IPS-NIHi7 (cell line): Measurements from ENCODE around the gene PDE11A.
A peak's percentile ranks its signal among the peaks of the same experiment; 100 is the strongest.

Experiments used
- DNase-seq: peaks from one replicate; pipeline ENCODE4 v3.0.0; 2012; ENCODE audit warnings: mixed read lengths; ENCODE audit errors: extremely low spot score

PDE11A gene

GRCh38 chr2:177694348-177694747 is 378.2 kb downstream of the PDE11A start:
- DNase-seq, result no peak

GRCh38 chr2:177693658-177694339 is 378.8 kb downstream of the PDE11A start:
- no peak for DNase-seq

DNA sequence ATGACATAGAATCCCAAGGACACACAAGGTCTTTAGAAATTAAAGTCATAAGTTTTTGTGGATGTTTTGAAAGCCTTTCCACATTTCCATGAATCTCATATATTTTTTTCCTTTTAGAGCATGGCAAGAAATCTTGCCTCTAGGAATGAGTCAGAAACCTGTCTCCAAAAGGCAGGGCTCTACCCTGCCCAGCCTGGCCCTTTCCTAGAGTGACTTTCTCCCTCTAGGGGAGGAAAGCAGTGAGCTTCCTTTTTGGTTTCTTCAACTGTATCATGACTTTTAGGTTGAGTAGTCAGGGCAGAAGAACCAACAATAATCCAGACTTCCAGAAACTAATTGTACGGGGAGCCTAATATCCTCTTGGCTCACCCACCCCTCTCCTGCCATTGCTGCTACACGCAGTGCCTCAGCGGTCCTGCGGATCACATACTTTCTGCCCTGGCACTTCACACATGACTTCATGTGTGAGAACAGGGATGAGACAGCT is 379.8 kb downstream of the PDE11A start:
- DNase-seq, result peak; percentile 61

- no peak for DNase-seq
These were observed 380.4 kb downstream of the PDE11A start for GRCh38 chr2:177692042-177692782.

- DNase-seq, result no peak
These were observed 381.4 kb downstream of the PDE11A start for GRCh38 chr2:177691177-177691576.

- DNase-seq, result no peak
These were observed 383.0 kb downstream of the PDE11A start for GRCh38 chr2:177689623-177690022.

DNA sequence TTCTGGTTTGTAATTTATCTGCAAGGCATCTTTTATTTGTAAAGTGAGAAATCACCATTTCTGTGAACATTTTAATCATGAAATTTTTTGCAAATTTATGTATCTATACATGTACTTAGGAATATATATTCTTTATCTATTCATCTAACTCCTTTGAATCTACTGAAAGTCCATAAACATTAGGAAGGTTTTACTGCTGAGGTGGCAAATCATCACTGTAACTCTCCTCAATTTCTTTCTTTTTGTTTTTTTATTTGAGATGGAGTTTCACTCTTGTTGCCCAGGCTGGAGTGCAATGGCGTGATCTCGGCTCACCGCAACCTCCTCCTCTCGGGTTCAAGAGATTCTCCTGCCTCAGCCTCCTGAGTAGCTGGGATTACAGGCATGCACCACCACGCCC is 383.7 kb downstream of the PDE11A start:
- no peak for DNase-seq

DNA sequence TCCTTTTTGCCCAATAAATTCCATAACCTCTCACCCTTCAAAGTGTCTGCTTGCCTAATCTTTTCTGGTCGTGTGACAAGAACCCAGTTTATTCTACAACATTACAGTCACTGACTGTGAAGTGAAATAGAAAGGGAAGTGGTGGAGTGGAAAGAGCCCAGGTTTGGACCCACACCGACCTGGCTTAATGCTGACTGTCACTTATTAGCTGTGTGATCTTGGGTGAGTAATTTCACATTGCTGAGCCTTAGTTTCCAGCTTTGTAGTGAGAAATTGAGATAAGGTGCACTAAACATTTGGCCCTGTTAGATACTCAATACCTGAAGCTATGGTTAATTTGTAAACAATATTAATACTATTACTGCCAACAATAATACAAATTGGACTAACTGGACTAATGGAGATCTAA is 388.9 kb downstream of the PDE11A start:
- no peak for DNase-seq

DNA sequence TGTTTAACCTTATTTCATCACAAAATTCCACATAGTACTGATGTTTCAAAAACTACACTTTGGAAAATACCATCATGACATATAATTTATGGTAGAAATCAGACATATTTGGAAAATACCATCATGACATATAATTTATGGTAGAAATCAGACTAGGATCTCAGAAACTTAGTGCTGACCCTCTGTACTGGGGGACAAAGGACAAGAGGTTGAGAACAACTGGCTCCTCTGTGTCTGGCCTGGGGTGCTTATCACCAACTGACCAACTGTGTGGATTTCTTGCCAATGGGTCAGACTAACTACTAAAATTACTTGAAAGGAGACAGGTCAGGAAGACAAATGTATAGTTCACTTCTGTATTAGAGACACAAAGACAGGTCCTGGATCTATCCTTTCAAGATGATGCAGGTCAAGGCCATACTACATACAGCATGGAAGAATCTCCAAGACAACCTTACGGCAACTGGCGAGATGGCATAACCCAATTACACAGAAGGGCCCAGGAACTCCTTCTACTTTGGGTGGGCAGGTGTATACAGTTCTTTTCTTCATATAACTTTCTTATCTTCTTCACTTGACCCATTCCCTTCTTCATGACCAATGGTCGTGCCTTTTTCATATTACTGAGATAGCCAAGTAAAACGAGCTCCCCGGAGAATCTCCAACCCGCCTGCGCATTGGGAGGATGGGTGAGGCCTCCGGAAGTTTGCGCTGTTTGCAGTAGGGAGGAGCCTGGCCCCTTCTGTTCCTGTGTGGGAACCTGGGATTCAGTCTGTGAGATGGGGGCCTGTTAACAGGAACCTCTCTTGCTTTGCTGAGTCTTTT is 389.5 kb downstream of the PDE11A start:
- no peak for DNase-seq

- no peak for DNase-seq
These were observed 390.6 kb downstream of the PDE11A start for GRCh38 chr2:177682006-177682405.

DNA sequence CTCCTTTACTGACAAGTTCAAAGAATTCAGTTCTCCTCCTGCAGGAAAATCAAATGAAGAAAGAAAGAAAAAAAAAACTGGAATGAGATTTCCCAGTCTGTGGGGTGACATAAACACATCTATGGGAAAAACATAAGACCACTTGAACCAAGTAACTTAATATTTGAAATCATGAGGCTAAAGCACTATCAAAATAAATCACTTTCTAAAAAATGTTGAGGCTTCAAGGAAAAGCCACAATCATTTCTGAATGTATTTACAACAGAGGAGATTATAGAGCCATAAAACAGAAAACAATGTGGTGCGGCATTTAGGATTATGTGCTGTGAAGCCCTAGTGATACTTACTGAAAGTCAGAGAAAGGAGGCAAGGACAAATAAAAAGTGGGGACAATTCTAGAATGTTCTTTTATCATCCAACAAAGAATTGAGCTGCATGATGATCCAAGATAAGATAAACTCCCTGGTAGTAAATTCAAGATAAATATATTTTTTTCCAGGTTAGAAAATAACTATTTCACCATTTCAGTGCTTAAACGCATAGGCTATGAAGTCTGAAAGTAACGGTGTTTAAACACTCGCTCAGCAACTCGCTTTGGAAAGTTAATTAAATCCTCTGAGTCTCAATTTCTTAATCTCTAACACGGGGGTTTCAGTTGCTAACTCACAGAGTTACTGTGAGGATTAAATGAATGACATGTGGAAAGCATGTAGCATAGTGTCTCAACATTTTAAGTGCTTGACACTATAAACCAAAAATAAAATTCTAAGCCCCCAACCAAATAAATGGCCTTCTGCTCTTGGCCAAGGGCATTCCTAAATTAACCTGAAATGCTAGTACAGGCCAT is 391.5 kb downstream of the PDE11A start:
- DNase-seq, result no peak

DNA sequence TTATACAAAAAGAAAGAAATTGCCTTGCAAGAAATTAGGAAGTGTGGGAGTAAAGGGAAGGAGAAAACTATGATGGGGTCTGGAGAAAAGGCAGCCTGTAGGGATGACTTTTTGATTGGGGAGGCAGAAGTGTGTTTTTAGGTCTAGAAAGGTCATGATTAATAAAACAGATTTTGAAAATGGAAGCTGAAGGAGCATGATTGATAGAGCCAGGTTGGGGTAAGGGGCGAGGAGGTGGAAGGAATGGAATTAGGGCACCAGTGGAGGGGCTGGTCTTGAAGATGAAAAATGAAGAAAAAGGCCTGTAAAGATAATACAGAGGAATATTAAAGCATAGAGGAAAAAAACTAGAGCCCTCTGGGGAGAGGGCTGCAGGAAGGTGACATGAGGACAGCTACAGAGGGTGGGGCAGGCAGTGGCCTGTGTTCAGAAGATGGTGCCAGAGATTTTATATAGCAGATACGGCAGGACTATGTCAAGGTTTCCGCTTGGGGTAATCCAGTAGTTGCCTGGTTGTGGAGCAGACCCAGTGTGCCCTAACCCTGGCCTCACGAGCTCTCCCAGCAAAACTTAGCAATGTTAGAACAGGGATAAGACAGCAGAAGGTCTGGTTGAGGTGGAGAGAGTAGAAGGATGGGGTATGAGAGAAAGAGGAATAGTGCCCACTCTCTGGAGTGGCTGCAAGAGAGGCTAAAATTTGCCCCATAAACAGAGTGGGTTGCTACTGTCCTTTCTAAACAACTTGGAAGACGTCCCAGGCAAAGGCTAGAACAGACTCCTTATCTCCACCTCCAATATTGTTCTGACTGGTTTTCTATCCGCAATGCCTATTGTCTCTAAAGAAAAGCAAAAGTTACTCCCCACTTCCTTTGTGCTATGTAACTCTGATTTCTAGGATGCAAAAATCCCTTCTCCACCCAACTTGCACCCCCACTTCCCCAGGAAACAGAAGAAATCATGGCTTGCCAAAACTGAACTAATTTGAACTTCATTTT is 392.7 kb downstream of the PDE11A start:
- DNase-seq, result no peak

GRCh38 chr2:177678939-177679338 is 393.6 kb downstream of the PDE11A start:
- DNase-seq, result no peak

GRCh38 chr2:177676636-177677035 is 395.9 kb downstream of the PDE11A start:
- DNase-seq, result no peak

DNA sequence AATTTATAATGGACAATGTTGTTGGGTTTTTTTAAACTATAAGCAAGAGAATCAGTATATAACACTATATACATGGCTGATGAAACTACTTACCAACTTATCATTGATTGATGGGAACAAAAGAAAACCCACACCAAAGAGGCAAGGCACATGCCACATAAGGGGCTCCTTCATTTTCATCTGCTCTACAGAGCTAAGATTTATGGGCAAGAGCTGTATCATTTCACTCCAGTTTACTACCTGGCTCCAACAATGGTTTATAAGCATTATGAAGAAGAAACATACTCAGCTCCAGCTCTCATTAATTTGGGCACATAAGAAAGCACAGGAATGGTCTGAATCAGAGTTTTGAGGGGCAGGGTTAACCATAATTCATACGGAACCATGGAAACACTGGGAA is 396.8 kb downstream of the PDE11A start:
- DNase-seq, result no peak

DNA sequence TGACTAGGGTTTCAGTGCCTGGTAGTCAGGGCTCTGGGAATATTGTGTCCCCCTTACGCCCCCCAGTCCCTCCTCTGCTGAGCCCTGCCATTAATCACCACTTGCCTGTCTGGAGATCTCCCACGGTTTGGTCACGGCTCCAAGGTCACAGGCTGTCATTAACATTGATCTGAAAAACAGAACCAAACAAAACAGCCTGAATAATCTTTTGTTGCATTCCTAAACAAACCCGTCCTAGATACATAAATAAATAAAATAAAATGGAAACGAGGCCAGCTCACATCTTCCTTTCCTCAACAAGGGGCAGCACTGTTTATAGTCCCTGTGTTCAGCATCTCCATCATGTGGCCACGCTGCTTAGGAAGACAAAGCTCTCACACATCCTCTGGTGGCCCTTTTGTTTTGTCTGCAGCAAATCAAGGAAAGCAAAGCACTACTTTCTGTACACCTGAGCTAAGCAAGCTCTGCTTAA is 397.2 kb downstream of the PDE11A start:
- DNase-seq, result no peak

- no peak for DNase-seq
These were observed 398.7 kb downstream of the PDE11A start for GRCh38 chr2:177673602-177674595.

- DNase-seq, result no peak
These were observed 400.9 kb downstream of the PDE11A start for GRCh38 chr2:177671662-177672061.
